Ovary (tissue), 3 donors: ENCODE data around the gene PEX12.

Source experiments
- CTCF ChIP-seq, 3 donors: fragments of 450-650 bp in 2 of 3; fragments of 200-600 bp in 1 of 3; IDR thresholded peaks; one replicate each; pipeline versions ENCODE4 v1.5.1 to v1.8.0; 2016 to 2022; ENCODE audit warnings: antibody characterized with exemption in 3 of 3, mild to moderate bottlenecking in 1 of 3
- EP300 ChIP-seq: sonication (generic); formaldehyde crosslinking; IDR thresholded peaks from one replicate; pipeline ENCODE4 v1.6.1; 2017; ENCODE audit warnings: antibody characterized with exemption
- POLR2A ChIP-seq: fragments of 450-650 bp; IDR thresholded peaks from one replicate; pipeline ENCODE4 v1.6.1; 2017; ENCODE audit warnings: antibody characterized with exemption, mild to moderate bottlenecking, moderate library complexity
- donor health status: DM: no; HTN: no; CAD: no.

- TF ChIP-seq POLR2A (no peak), CTCF (IDR thresholded peaks at IDR 0.05) (no peak), EP300 (no peak)
These were observed 33.2 kb downstream of the PEX12 start for GRCh38 chr17:35545150-35545549.
